GM18526 (cell line): Measurements from ENCODE around the gene BCL2L11.

Source experiments
- POLR2A ChIP-seq: IDR thresholded peaks from 3 replicates; pipeline ENCODE4 v1.6.1; 2011; ENCODE audit not compliant: insufficient read length; ENCODE audit errors: extremely low read depth

BCL2L11 gene

GRCh38 chr2:111209045-111209514 is 88.4 kb downstream of the BCL2L11 start:
- TF ChIP-seq POLR2A = no peak

- no peak for TF ChIP-seq POLR2A
Measured at GRCh38 chr2:111210036-111210435, 89.3 kb downstream of the BCL2L11 start.

GRCh38 chr2:111213877-111214276 is 93.2 kb downstream of the BCL2L11 start:
- TF ChIP-seq POLR2A = no peak

- no peak for TF ChIP-seq POLR2A
Measured at GRCh38 chr2:111216811-111217652, 96.3 kb downstream of the BCL2L11 start.
